DOHH2 (cell line): ENCODE measurements around the gene ACP2.

Source experiments
- EZH2phosphoT487 ChIP-seq: fragments of 200-600 bp; sonication (generic); IDR thresholded peaks from 2 replicates; pipeline ENCODE4 v1.6.1; 2017; ENCODE audit warnings: borderline replicate concordance, mild to moderate bottlenecking, antibody characterized with exemption, low read length, moderate library complexity, mixed read lengths
- TF ChIP-seq, protein P1 (sequence below): fragments of 200-600 bp; sonication (generic); IDR thresholded peaks from one replicate; pipeline ENCODE4 v1.5.1; 2014; ENCODE audit warnings: antibody characterized with exemption, mild to moderate bottlenecking, low read depth, low read length; ENCODE audit not compliant: poor library complexity, severe bottlenecking

DNA sequence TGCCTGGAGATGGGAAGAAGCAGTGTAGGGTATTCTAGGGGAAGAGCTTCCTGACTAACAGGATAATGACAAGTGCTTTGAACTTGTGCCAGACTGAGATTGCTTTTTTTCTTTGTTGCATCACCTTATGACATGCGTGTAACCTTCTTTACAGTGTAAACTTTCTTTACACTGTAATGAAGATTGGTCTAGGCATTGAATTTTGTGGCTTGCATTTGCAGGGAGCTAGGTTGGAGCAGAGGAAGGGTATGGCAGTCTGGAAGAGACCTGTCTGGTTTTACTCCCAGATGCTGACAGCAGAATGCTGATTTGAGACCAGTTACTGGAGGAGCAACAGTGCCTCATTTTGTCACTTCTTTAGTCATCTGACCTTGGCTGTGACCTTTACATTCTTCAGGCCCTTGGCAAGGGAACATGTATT is 28.2 kb downstream of the ACP2 start:
- TF ChIP-seq, protein P1, sequence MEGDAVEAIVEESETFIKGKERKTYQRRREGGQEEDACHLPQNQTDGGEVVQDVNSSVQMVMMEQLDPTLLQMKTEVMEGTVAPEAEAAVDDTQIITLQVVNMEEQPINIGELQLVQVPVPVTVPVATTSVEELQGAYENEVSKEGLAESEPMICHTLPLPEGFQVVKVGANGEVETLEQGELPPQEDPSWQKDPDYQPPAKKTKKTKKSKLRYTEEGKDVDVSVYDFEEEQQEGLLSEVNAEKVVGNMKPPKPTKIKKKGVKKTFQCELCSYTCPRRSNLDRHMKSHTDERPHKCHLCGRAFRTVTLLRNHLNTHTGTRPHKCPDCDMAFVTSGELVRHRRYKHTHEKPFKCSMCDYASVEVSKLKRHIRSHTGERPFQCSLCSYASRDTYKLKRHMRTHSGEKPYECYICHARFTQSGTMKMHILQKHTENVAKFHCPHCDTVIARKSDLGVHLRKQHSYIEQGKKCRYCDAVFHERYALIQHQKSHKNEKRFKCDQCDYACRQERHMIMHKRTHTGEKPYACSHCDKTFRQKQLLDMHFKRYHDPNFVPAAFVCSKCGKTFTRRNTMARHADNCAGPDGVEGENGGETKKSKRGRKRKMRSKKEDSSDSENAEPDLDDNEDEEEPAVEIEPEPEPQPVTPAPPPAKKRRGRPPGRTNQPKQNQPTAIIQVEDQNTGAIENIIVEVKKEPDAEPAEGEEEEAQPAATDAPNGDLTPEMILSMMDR, result no peak
- TF ChIP-seq EZH2phosphoT487, result no peak
